HEK293 (cell line): ENCODE data around the gene NDUFC2.

ENCODE experiments used
- CTCF ChIA-PET: fragments of 350-600 bp; formaldehyde crosslinking; extraction: SDS; loops from one replicate; lab custom pipeline; 2021; ENCODE audit warnings: antibody characterized with exemption; lab: Yijun Ruan, JAX
- POLR2A ChIA-PET: fragments of 300-600 bp; formaldehyde crosslinking; extraction: SDS; loops from one replicate; lab custom pipeline; 2020; ENCODE audit warnings: antibody characterized with exemption, inconsistent platforms; lab: Yijun Ruan, JAX
- H3K27ac ChIP-seq: fragments of 200-500 bp; sonication (Bioruptor generic); 2 replicates; pipeline ENCODE4 v1.5.1; 2014; ENCODE audit warnings: low read depth, low read length, control low read depth, inconsistent platforms; ENCODE audit errors: extremely low read depth
- H3K36me3 ChIP-seq, 2 experiments: fragments of 200-500 bp in 1 of 2; sonication (Bioruptor generic) in 1 of 2; 1 replicate in 1 of 2; 2 replicates in 1 of 2; pipeline ENCODE4 v1.5.1; 2014 to 2017; ENCODE audit warnings: inconsistent platforms in 2 of 2, low read length in 2 of 2; ENCODE audit not compliant: control insufficient read depth in 2 of 2, insufficient read depth in 1 of 2
- H3K4me1 ChIP-seq: fragments of 200-500 bp; sonication (Bioruptor generic); 2 replicates; pipeline ENCODE4 v1.5.1; 2014; ENCODE audit warnings: mild to moderate bottlenecking, low read length, inconsistent platforms; ENCODE audit not compliant: control insufficient read depth, insufficient read depth
- H3K4me3 ChIP-seq: 2 replicates; pipeline ENCODE4 v1.5.1; 2011; ENCODE audit warnings: low read depth, mild to moderate bottlenecking, control low read depth, low read length, moderate library complexity
- H3K9me3 ChIP-seq: fragments of 200-500 bp; sonication (Bioruptor generic); 2 replicates; pipeline ENCODE4 v1.5.1; 2014; ENCODE audit warnings: low read depth, low read length, inconsistent platforms; ENCODE audit not compliant: control insufficient read depth, insufficient read depth
- MZF1 ChIP-seq: fragments of 450-650 bp; formaldehyde crosslinking; IDR thresholded peaks from 2 replicates; pipeline ENCODE4 v1.5.1; 2017; ENCODE audit warnings: missing biosample characterization, missing genetic modification characterization, borderline replicate concordance
- PATZ1 ChIP-seq: fragments of 450-650 bp; formaldehyde crosslinking; IDR thresholded peaks from 2 replicates; pipeline ENCODE4 v1.5.1; 2016; ENCODE audit warnings: missing biosample characterization, missing genetic modification characterization
- PBX3 ChIP-seq: sonication (generic); formaldehyde crosslinking; IDR thresholded peaks from 2 replicates; pipeline ENCODE4 v1.8.1; 2022; ENCODE audit warnings: mild to moderate bottlenecking, moderate library complexity, missing genetic modification reagents
- PRDM2 ChIP-seq: fragments of 450-650 bp; formaldehyde crosslinking; IDR thresholded peaks from 2 replicates; pipeline ENCODE4 v1.5.1; 2016; ENCODE audit warnings: missing biosample characterization, missing genetic modification characterization, borderline replicate concordance
- SALL2 ChIP-seq: fragments of 450-650 bp; formaldehyde crosslinking; IDR thresholded peaks from 2 replicates; pipeline ENCODE4 v1.5.0; 2017; ENCODE audit warnings: missing biosample characterization, mild to moderate bottlenecking, missing genetic modification characterization, borderline replicate concordance
- ZBTB17 ChIP-seq: fragments of 450-650 bp; formaldehyde crosslinking; IDR thresholded peaks from 2 replicates; pipeline ENCODE4 v1.5.1; 2016; ENCODE audit warnings: missing biosample characterization, missing genetic modification characterization
- ZIC2 ChIP-seq: fragments of 450-650 bp; formaldehyde crosslinking; IDR thresholded peaks from 2 replicates; pipeline ENCODE4 v1.5.1; 2016; ENCODE audit warnings: missing biosample characterization, missing genetic modification characterization
- ZNF132 ChIP-seq: fragments of 450-650 bp; formaldehyde crosslinking; IDR thresholded peaks from 2 replicates; pipeline ENCODE4 v1.5.1; 2017; ENCODE audit warnings: missing biosample characterization, missing genetic modification characterization, borderline replicate concordance
- ZNF148 ChIP-seq: fragments of 450-650 bp; formaldehyde crosslinking; IDR thresholded peaks from 2 replicates; pipeline ENCODE4 v1.5.0; 2017; ENCODE audit warnings: missing biosample characterization, missing genetic modification characterization, borderline replicate concordance
- ZNF184 ChIP-seq: fragments of 450-650 bp; IDR thresholded peaks from 2 replicates; pipeline ENCODE4 v1.5.1; 2018; ENCODE audit warnings: missing biosample characterization, mild to moderate bottlenecking, missing genetic modification characterization
- ZNF23 ChIP-seq: fragments of 450-650 bp; formaldehyde crosslinking; IDR thresholded peaks from 2 replicates; pipeline ENCODE4 v1.5.1; 2016; ENCODE audit warnings: missing biosample characterization, missing genetic modification characterization, borderline replicate concordance
- ZNF24 ChIP-seq: fragments of 450-650 bp; formaldehyde crosslinking; IDR thresholded peaks from 2 replicates; pipeline ENCODE4 v1.5.1; 2016; ENCODE audit warnings: missing biosample characterization, missing genetic modification characterization
- ZNF280C ChIP-seq: fragments of 450-650 bp; formaldehyde crosslinking; IDR thresholded peaks from 2 replicates; pipeline ENCODE4 v1.5.1; 2016; ENCODE audit warnings: missing biosample characterization, missing genetic modification characterization
- ZNF324 ChIP-seq: fragments of 450-650 bp; formaldehyde crosslinking; IDR thresholded peaks from 2 replicates; pipeline ENCODE4 v1.5.1; 2016; ENCODE audit warnings: missing biosample characterization, missing genetic modification characterization
- ZNF335 ChIP-seq: fragments of 450-650 bp; formaldehyde crosslinking; conservative IDR thresholded peaks from 2 replicates; pipeline ENCODE4 v1.5.1; 2016; ENCODE audit warnings: missing biosample characterization, missing genetic modification characterization
- ZNF354C ChIP-seq: fragments of 450-650 bp; formaldehyde crosslinking; IDR thresholded peaks from 2 replicates; pipeline ENCODE4 v1.5.1; 2016; ENCODE audit warnings: missing biosample characterization, missing genetic modification characterization, low read depth, borderline replicate concordance
- ZNF416 ChIP-seq: fragments of 450-650 bp; formaldehyde crosslinking; IDR thresholded peaks from 2 replicates; pipeline ENCODE4 v1.5.1; 2016; ENCODE audit warnings: missing biosample characterization, missing genetic modification characterization
- ZNF426 ChIP-seq: fragments of 450-650 bp; formaldehyde crosslinking; IDR thresholded peaks from 2 replicates; pipeline ENCODE4 v1.5.1; 2017; ENCODE audit warnings: missing biosample characterization, missing genetic modification characterization, mild to moderate bottlenecking, inconsistent platforms, moderate library complexity
- ZNF449 ChIP-seq: fragments of 450-650 bp; formaldehyde crosslinking; IDR thresholded peaks from 2 replicates; pipeline ENCODE4 v1.5.1; 2017; ENCODE audit warnings: missing biosample characterization, mild to moderate bottlenecking, missing genetic modification characterization, moderate library complexity
- ZNF558 ChIP-seq: fragments of 450-650 bp; formaldehyde crosslinking; IDR thresholded peaks from 2 replicates; pipeline ENCODE4 v1.5.1; 2016; ENCODE audit warnings: missing biosample characterization, missing genetic modification characterization
- ZNF629 ChIP-seq: fragments of 450-650 bp; formaldehyde crosslinking; IDR thresholded peaks from 2 replicates; pipeline ENCODE4 v1.5.1; 2017; ENCODE audit warnings: missing biosample characterization, missing genetic modification characterization
- ZNF791 ChIP-seq: fragments of 450-650 bp; formaldehyde crosslinking; IDR thresholded peaks from 2 replicates; pipeline ENCODE4 v1.5.1; 2016; ENCODE audit warnings: missing biosample characterization, missing genetic modification characterization

The NDUFC2 gene

GRCh38 chr11:78074756-78075155 lies 4.9 kb downstream of the NDUFC2 start:
- POLR2A ChIA-PET: no interaction called here
- no peak overlapping the region for H3K4me3 ChIP-seq
- H3K4me1 ChIP-seq: peaks cover 3% of the 10 kb centered on the region; the same call in 1 of the 2 replicates
- CTCF ChIA-PET: no interaction called here
- H3K27ac ChIP-seq: no peak overlapping the region
- H3K36me3 ChIP-seq: peaks cover 8 to 55% of the 10 kb centered on the region in 2 experiments
- no peaks in the 10 kb centered on the region for H3K9me3 ChIP-seq
- TF ChIP-seq ZBTB17 (0 out of 2 replicates have a peak, but pooled peaks have one; percentile 17), ZNF558 (tag by site-specific recombination) (no peak), PRDM2 (tag by site-specific recombination) (no peak), ZNF184 (peak; percentile 36; the same call in 1 of the 2 replicates), ZNF24 (tag by site-specific recombination) (0 out of 2 replicates have a peak, but pooled peaks have one; percentile 34), ZNF132 (tag by site-specific recombination) (no peak), ZNF335 (tag by site-specific recombination) (peak; percentile 25; the same call in 1 of the 2 replicates), PATZ1 (tag by site-specific recombination) (peak; percentile 37; the same call in 1 of the 2 replicates), SALL2 (tag by site-specific recombination) (no peak), ZIC2 (tag by site-specific recombination) (no peak), MZF1 (no peak), ZNF23 (no peak), ZNF148 (tag by site-specific recombination) (no peak), ZNF426 (no peak), ZNF354C (tag by site-specific recombination) (no peak), ZNF629 (tag by site-specific recombination) (peak; percentile 61; the same call in 1 of the 2 replicates), ZNF280C (tag by site-specific recombination) (no peak), ZNF449 (tag by site-specific recombination) (no peak), ZNF324 (no peak), ZNF791 (tag by site-specific recombination) (no peak), PBX3 (CRISPR knock-in tag) (no peak), ZNF416 (tag by site-specific recombination) (no peak)
